Measurements from ENCODE around the gene MINK1. TPM values are rescaled to one million over a fixed set of nuclear protein-coding genes. Genes with fewer than 3 reads are reported as not detected.

The MINK1 gene
- total and polyA plus RNA-seq, 2 of the 13 experiments (the other 11 are each of a cell fraction or from before 2014, with no cell fraction given): 17.2 to 63.9 TPM

DNA sequence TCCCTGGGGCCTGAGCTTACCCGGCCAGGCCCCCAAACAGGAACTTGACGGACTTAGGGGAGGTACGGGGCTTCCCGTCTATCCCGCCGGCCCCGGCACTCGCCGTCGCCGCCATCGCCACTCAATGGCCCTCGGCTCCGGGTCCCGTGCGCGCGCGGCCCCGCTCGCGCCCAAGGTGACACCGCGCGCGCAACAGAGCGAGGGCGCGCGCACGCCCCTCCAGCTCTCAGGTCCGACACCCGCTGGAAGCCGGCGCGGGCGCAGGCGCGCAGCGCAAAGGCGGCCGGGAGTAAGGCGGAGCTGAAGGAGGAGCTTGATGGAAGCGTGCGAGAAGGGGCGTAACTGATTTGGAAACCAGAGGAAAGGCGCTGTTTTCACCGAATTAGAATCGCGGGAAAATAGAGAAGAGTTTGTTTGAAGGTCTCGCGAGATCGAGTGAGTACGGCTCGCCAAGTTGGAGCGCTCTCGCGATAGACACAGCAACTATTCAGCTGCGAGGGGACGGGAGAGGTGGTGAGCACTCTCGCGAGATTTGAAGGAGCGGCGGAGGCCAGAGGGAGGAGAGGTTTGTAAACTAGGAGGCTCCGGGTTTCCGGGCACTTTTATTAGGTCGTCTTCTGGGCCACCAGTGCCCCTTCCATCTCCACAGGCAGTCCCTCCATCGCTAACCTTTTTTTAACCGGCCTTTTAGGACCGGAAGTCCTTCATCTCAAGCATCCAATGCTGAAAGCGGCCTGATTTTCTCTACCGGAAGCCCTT lies 106.8 kb downstream of the MINK1 start, which contains the start of the genes RNF167 and SLC25A11 (continued):
- TF ChIP-seq AHR (CRISPR knock-in tag; IDR thresholded peaks at IDR 0.05) (no peak), HNRNPH1 (optimal IDR thresholded peaks at IDR 0.05; ENCODE audit: low read depth, low read length) (no peak), SALL1 (CRISPR knock-in tag; IDR thresholded peaks at IDR 0.05) (peak; percentile 70), U2AF2 (IDR thresholded peaks at IDR 0.05; ENCODE audit: low read depth, low read length) (no peak), ZNF343 (CRISPR knock-in tag; IDR thresholded peaks at IDR 0.05) (0 out of 2 replicates have a peak, but pooled peaks have one; percentile 13), ZNF747 (CRISPR knock-in tag; IDR thresholded peaks at IDR 0.05; ENCODE audit: borderline replicate concordance) (no peak), ZNF432 (CRISPR knock-in tag; IDR thresholded peaks at IDR 0.05; ENCODE audit: borderline replicate concordance) (no peak), YY1 (IDR thresholded peaks at IDR 0.05; ENCODE audit: insufficient read depth, insufficient replicate concordance, low read depth, low read length) (peak; percentile 87), ZNF891 (CRISPR knock-in tag; IDR thresholded peaks at IDR 0.05) (no peak), ADNP (CRISPR knock-in tag; IDR thresholded peaks at IDR 0.05) (no peak), CENPBD1 (CRISPR knock-in tag; IDR thresholded peaks at IDR 0.05; ENCODE audit: borderline replicate concordance, low read depth) (no peak), ZBTB39 (CRISPR knock-in tag; IDR thresholded peaks at IDR 0.05) (no peak), SPEN (CRISPR knock-in tag; IDR thresholded peaks at IDR 0.05; ENCODE audit: low read depth) (peak; percentile 89), ZBTB14 (CRISPR knock-in tag; IDR thresholded peaks at IDR 0.05) (peak; percentile 100), PAX8 (CRISPR knock-in tag; IDR thresholded peaks at IDR 0.05; ENCODE audit: borderline replicate concordance) (no peak)
- TF ChIP-seq, protein P1, sequence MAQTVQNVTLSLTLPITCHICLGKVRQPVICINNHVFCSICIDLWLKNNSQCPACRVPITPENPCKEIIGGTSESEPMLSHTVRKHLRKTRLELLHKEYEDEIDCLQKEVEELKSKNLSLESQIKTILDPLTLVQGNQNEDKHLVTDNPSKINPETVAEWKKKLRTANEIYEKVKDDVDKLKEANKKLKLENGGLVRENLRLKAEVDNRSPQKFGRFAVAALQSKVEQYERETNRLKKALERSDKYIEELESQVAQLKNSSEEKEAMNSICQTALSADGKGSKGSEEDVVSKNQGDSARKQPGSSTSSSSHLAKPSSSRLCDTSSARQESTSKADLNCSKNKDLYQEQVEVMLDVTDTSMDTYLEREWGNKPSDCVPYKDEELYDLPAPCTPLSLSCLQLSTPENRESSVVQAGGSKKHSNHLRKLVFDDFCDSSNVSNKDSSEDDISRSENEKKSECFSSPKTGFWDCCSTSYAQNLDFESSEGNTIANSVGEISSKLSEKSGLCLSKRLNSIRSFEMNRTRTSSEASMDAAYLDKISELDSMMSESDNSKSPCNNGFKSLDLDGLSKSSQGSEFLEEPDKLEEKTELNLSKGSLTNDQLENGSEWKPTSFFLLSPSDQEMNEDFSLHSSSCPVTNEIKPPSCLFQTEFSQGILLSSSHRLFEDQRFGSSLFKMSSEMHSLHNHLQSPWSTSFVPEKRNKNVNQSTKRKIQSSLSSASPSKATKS (CRISPR knock-in tag; IDR thresholded peaks at IDR 0.05): no peak
- TF ChIP-seq, protein P2, sequence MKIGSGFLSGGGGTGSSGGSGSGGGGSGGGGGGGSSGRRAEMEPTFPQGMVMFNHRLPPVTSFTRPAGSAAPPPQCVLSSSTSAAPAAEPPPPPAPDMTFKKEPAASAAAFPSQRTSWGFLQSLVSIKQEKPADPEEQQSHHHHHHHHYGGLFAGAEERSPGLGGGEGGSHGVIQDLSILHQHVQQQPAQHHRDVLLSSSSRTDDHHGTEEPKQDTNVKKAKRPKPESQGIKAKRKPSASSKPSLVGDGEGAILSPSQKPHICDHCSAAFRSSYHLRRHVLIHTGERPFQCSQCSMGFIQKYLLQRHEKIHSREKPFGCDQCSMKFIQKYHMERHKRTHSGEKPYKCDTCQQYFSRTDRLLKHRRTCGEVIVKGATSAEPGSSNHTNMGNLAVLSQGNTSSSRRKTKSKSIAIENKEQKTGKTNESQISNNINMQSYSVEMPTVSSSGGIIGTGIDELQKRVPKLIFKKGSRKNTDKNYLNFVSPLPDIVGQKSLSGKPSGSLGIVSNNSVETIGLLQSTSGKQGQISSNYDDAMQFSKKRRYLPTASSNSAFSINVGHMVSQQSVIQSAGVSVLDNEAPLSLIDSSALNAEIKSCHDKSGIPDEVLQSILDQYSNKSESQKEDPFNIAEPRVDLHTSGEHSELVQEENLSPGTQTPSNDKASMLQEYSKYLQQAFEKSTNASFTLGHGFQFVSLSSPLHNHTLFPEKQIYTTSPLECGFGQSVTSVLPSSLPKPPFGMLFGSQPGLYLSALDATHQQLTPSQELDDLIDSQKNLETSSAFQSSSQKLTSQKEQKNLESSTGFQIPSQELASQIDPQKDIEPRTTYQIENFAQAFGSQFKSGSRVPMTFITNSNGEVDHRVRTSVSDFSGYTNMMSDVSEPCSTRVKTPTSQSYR (CRISPR knock-in tag; IDR thresholded peaks at IDR 0.05; ENCODE audit: borderline replicate concordance): no peak
- TF ChIP-seq, protein P3, sequence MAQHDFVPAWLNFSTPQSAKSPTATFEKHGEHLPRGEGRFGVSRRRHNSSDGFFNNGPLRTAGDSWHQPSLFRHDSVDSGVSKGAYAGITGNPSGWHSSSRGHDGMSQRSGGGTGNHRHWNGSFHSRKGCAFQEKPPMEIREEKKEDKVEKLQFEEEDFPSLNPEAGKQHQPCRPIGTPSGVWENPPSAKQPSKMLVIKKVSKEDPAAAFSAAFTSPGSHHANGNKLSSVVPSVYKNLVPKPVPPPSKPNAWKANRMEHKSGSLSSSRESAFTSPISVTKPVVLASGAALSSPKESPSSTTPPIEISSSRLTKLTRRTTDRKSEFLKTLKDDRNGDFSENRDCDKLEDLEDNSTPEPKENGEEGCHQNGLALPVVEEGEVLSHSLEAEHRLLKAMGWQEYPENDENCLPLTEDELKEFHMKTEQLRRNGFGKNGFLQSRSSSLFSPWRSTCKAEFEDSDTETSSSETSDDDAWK (CRISPR knock-in tag; IDR thresholded peaks at IDR 0.05): no peak
